NCI-H524 (cell line): ENCODE measurements around the gene FOXN4.

Source experiments
- DNase-seq, 2 experiments: peaks; one replicate each; lab custom pipeline; 2025; lab: John Stamatoyannopoulos, UW

FOXN4 gene

GRCh38 chr12:109284392-109284791 lies 24.7 kb downstream of the FOXN4 start:
- no peak for DNase-seq

GRCh38 chr12:109281452-109281851 lies 27.6 kb downstream of the FOXN4 start:
- DNase-seq, result no peak

- no peak for DNase-seq
These were observed 29.6 kb downstream of the FOXN4 start for GRCh38 chr12:109279525-109279924.

GRCh38 chr12:109278912-109279311 lies 30.2 kb downstream of the FOXN4 start:
- no peak for DNase-seq

GRCh38 chr12:109277899-109278762 lies 31.0 kb downstream of the FOXN4 start:
- peak; percentile 44 to 61 for DNase-seq

- DNase-seq, result no peak
These were observed 31.7 kb downstream of the FOXN4 start for GRCh38 chr12:109277255-109277898.

GRCh38 chr12:109276160-109276559 lies 32.9 kb downstream of the FOXN4 start:
- DNase-seq, result no peak

GRCh38 chr12:109275173-109275572 lies 33.9 kb downstream of the FOXN4 start:
- DNase-seq, result no peak

GRCh38 chr12:109274381-109274780 lies 34.7 kb downstream of the FOXN4 start:
- no peak for DNase-seq

GRCh38 chr12:109273354-109273753 lies 35.7 kb downstream of the FOXN4 start:
- peak; percentile 74 to 83 for DNase-seq

GRCh38 chr12:109271418-109271817 lies 37.7 kb downstream of the FOXN4 start:
- DNase-seq, result no peak

- DNase-seq, result no peak
These were observed 38.6 kb downstream of the FOXN4 start for GRCh38 chr12:109270494-109270893.

- no peak for DNase-seq
These were observed 39.7 kb downstream of the FOXN4 start for GRCh38 chr12:109269428-109269827.

GRCh38 chr12:109268896-109269295 lies 40.2 kb downstream of the FOXN4 start:
- no peak for DNase-seq

GRCh38 chr12:109267361-109267760 lies 41.7 kb downstream of the FOXN4 start:
- no peak for DNase-seq

GRCh38 chr12:109266106-109266879 lies 42.8 kb downstream of the FOXN4 start:
- DNase-seq, result no peak

GRCh38 chr12:109264943-109265650 lies 44.0 kb downstream of the FOXN4 start:
- no peak for DNase-seq

- DNase-seq, result peak; percentile 61 to 68
These were observed 44.8 kb downstream of the FOXN4 start for GRCh38 chr12:109264095-109264942.

- no peak for DNase-seq
These were observed 45.6 kb downstream of the FOXN4 start for GRCh38 chr12:109263439-109263838.

- DNase-seq, result no peak
These were observed 47.1 kb downstream of the FOXN4 start for GRCh38 chr12:109261939-109262338.

GRCh38 chr12:109261087-109261486 lies 48.0 kb downstream of the FOXN4 start:
- DNase-seq, result no peak
